ENCODE measurements around the gene RNF7.

GRCh38 chr3:141777957-141778813 is 40.1 kb downstream of the RNF7 start:
- no peak for TF ChIP-seq EZH2 (IDR thresholded peaks at IDR 0.05; ENCODE audit: borderline replicate concordance, low read depth, low read length, severe bottlenecking)
- TF ChIP-seq CTCF (IDR thresholded peaks at IDR 0.05; ENCODE audit: borderline replicate concordance, extremely low read depth, low read length, poor library complexity, severe bottlenecking) = no peak
